Lower leg skin (tissue), 3 donors: ENCODE results near the gene LRRC34.

Source experiments
- POLR2A ChIP-seq, 2 donors: fragments of 450-650 bp; IDR thresholded peaks; one replicate each; pipeline ENCODE4 v1.6.1; 2016 to 2017; ENCODE audit warnings: antibody characterized with exemption in 2 of 2, mild to moderate bottlenecking in 1 of 2, moderate library complexity in 1 of 2
- TF ChIP-seq, protein P1 (sequence below), 3 donors: fragments of 450-650 bp; IDR thresholded peaks; one replicate each; pipeline ENCODE4 v1.5.1; 2016; ENCODE audit warnings: antibody characterized with exemption in 3 of 3, mild to moderate bottlenecking in 3 of 3, moderate library complexity in 2 of 3

DNA sequence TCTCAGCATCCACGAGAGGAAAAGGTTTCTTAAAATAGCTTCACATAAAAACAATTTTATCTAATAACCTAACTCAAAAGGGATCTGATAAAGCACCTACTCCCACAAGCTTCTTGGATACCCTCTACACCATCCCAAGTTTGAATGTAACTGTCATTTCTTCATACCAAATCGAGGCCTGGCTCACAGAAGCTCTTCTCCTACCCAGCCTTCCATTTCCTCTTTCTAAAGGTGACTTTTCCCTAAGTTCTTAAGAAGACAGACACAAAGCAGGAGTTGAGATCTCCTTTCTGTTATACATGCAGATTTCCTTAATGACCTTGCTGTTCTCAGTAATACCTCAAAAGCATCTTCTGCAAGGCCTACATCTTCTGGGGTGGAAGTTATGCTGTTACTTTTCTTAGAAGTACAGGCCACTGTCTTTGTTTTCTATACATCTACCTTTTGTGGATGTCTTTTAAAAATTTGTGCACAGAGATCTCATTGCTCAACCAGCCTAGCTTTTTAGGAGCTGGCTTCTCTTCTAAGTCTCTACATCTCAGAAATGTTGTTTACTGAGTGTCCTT, 3.4 kb downstream of the LRRC34 start:
- TF ChIP-seq, protein P1, sequence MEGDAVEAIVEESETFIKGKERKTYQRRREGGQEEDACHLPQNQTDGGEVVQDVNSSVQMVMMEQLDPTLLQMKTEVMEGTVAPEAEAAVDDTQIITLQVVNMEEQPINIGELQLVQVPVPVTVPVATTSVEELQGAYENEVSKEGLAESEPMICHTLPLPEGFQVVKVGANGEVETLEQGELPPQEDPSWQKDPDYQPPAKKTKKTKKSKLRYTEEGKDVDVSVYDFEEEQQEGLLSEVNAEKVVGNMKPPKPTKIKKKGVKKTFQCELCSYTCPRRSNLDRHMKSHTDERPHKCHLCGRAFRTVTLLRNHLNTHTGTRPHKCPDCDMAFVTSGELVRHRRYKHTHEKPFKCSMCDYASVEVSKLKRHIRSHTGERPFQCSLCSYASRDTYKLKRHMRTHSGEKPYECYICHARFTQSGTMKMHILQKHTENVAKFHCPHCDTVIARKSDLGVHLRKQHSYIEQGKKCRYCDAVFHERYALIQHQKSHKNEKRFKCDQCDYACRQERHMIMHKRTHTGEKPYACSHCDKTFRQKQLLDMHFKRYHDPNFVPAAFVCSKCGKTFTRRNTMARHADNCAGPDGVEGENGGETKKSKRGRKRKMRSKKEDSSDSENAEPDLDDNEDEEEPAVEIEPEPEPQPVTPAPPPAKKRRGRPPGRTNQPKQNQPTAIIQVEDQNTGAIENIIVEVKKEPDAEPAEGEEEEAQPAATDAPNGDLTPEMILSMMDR (IDR thresholded peaks at IDR 0.05), result no peak
- no peak for TF ChIP-seq POLR2A (IDR thresholded peaks at IDR 0.05)
